Astrocyte of the cerebellum (primary cell): ENCODE measurements around the gene CEACAM6.
A peak's percentile ranks its signal among the peaks of the same experiment; 100 is the strongest.

Experiments used
- DNase-seq: peaks from one replicate; pipeline ENCODE4 v3.0.0-alpha.2; 2011; ENCODE audit warnings: low read depth
- H3K4me3 ChIP-seq: 2 replicates; pipeline ENCODE4 v1.5.1; 2011; ENCODE audit warnings: mild to moderate bottlenecking, low read depth, low read length, moderate library complexity
- CTCF ChIP-seq: IDR thresholded peaks from 2 replicates; pipeline ENCODE4 v1.5.1; 2012; ENCODE audit warnings: low read length, low read depth, moderate library complexity, mild to moderate bottlenecking; ENCODE audit errors: missing control alignments
- in situ Hi-C: cut with HindIII; loops from 2 replicates; pipeline ENCODE4 v1.10.0; 2017; ENCODE audit warnings: low sequenced_read_pairs

CEACAM6 gene

GRCh38 chr19:41821003-41821735, 65.8 kb downstream of the CEACAM6 start:
- peak; percentile 44 for TF ChIP-seq CTCF
- no peak overlapping the region for H3K4me3 ChIP-seq
- in situ Hi-C loops, result no loop called here
- DNase-seq, result no peak
